HG02852 (cell line): Measurements from ENCODE around the gene HLF.

ENCODE experiments used
- ATAC-seq: cut with Tn5 transposase; IDR thresholded peaks from one replicate; pipeline ENCODE4 v1.9.1; 2021; ENCODE audit warnings: mild to moderate bottlenecking, moderate library complexity; ENCODE audit not compliant: unreplicated experiment

The HLF gene

GRCh38 chr17:55254375-55254774, 10.4 kb upstream of the HLF start:
- no peak for ATAC-seq

GRCh38 chr17:55258578-55259135, 6.1 kb upstream of the HLF start:
- no peak for ATAC-seq

GRCh38 chr17:55259684-55260111, 5.1 kb upstream of the HLF start:
- ATAC-seq, result no peak

- ATAC-seq, result no peak
Measured at GRCh38 chr17:55261311-55261710, 3.4 kb upstream of the HLF start.

GRCh38 chr17:55263569-55264277, 1.0 kb upstream of the HLF start:
- ATAC-seq, result no peak

- ATAC-seq, result no peak
Measured at GRCh38 chr17:55264278-55264644, 499 bp upstream of the HLF start.

- ATAC-seq, result no peak
Measured at GRCh38 chr17:55265311-55266021, 706 bp downstream of the HLF start.

- ATAC-seq, result no peak
Measured at GRCh38 chr17:55266051-55266957, 1.5 kb downstream of the HLF start.

- ATAC-seq, result no peak
Measured at GRCh38 chr17:55266958-55267688, 2.4 kb downstream of the HLF start.

- ATAC-seq, result no peak
Measured at GRCh38 chr17:55267777-55268648, 3.3 kb downstream of the HLF start.

GRCh38 chr17:55268649-55269480, 4.1 kb downstream of the HLF start:
- ATAC-seq, result no peak

- no peak for ATAC-seq
Measured at GRCh38 chr17:55269894-55270293, 5.1 kb downstream of the HLF start.

GRCh38 chr17:55271223-55271571, 6.4 kb downstream of the HLF start:
- no peak for ATAC-seq

- no peak for ATAC-seq
Measured at GRCh38 chr17:55271958-55272710, 7.4 kb downstream of the HLF start.

GRCh38 chr17:55272711-55273578, 8.2 kb downstream of the HLF start:
- no peak for ATAC-seq

- ATAC-seq, result no peak
Measured at GRCh38 chr17:55273579-55274354, 9.0 kb downstream of the HLF start.
